ENCODE results near the gene STN1. TPM values are rescaled to one million over a fixed set of nuclear protein-coding genes. Genes with fewer than 3 reads are reported as not detected.
A peak's percentile ranks its signal among the peaks of the same experiment; 100 is the strongest.

The STN1 gene
- total RNA-seq, 1 donor, result 23.3 TPM

GRCh38 chr10:103912759-103913158, 5.2 kb downstream of the STN1 start:
- no peak overlapping the region for H3K4me3 ChIP-seq (ENCODE audit: low read depth, low read length)
- no peak for TF ChIP-seq CTCF (IDR thresholded peaks at IDR 0.05; ENCODE audit: insufficient read depth, low read depth, low read length)
- DNase-seq (ENCODE audit: low read depth), result no peak

- TF ChIP-seq CTCF (IDR thresholded peaks at IDR 0.05; ENCODE audit: insufficient read depth, low read depth, low read length), result no peak
- H3K4me3 ChIP-seq (ENCODE audit: low read depth, low read length), result no peak overlapping the region
- no peak for DNase-seq (ENCODE audit: low read depth)
These were observed 6.9 kb downstream of the STN1 start for GRCh38 chr10:103911021-103911459.

GRCh38 chr10:103910442-103911012, 7.5 kb downstream of the STN1 start:
- DNase-seq (ENCODE audit: low read depth), result no peak
- H3K4me3 ChIP-seq (ENCODE audit: low read depth, low read length), result no peak overlapping the region
- TF ChIP-seq CTCF (IDR thresholded peaks at IDR 0.05; ENCODE audit: insufficient read depth, low read depth, low read length), result no peak

- H3K4me3 ChIP-seq (ENCODE audit: low read depth, low read length), result no peak overlapping the region
- peak; percentile 12 for DNase-seq (ENCODE audit: low read depth)
- TF ChIP-seq CTCF (IDR thresholded peaks at IDR 0.05; ENCODE audit: insufficient read depth, low read depth, low read length), result no peak
These were observed 12.5 kb downstream of the STN1 start for GRCh38 chr10:103905441-103905840.

- no peak for DNase-seq (ENCODE audit: low read depth)
- no peak for TF ChIP-seq CTCF (IDR thresholded peaks at IDR 0.05; ENCODE audit: insufficient read depth, low read depth, low read length)
- H3K4me3 ChIP-seq (ENCODE audit: low read depth, low read length), result no peak overlapping the region
These were observed 16.7 kb downstream of the STN1 start for GRCh38 chr10:103901299-103901698.

GRCh38 chr10:103899312-103899711, 18.7 kb downstream of the STN1 start:
- no peak for TF ChIP-seq CTCF (IDR thresholded peaks at IDR 0.05; ENCODE audit: insufficient read depth, low read depth, low read length)
- no peak for DNase-seq (ENCODE audit: low read depth)
- H3K4me3 ChIP-seq (ENCODE audit: low read depth, low read length), result no peak overlapping the region

GRCh38 chr10:103897241-103897774, 20.7 kb downstream of the STN1 start:
- H3K4me3 ChIP-seq (ENCODE audit: low read depth, low read length), result no peak overlapping the region
- no peak for TF ChIP-seq CTCF (IDR thresholded peaks at IDR 0.05; ENCODE audit: insufficient read depth, low read depth, low read length)
- no peak for DNase-seq (ENCODE audit: low read depth)
